Activated CD4-positive, alpha-beta T cell treated with anti-CD3 and anti-CD28 coated beads, Interleukin-2, amount 50 U/mL, for 48 hours (primary cell): Measurements from ENCODE around the gene CCT8L2.
A peak's percentile ranks its signal among the peaks of the same experiment; 100 is the strongest.
"Not testable (repeated sequence)": the region's sequence is repeated elsewhere in the genome, so short reads cannot be mapped to it uniquely, and the experiment has no call there.

Experiments
- DNase-seq, 2 experiments: peaks; one replicate each; pipeline ENCODE4 v3.0.0-alpha.2; 2020

The CCT8L2 gene

GRCh38 chr22:16592710-16593109, at the start of gene CCT8L2:
CCT8L2 (minus strand) TSS chr22:16592810; CDS start chr22:16592550, 260 bp downstream.
- DNase-seq = not testable (repeated sequence)

DNA sequence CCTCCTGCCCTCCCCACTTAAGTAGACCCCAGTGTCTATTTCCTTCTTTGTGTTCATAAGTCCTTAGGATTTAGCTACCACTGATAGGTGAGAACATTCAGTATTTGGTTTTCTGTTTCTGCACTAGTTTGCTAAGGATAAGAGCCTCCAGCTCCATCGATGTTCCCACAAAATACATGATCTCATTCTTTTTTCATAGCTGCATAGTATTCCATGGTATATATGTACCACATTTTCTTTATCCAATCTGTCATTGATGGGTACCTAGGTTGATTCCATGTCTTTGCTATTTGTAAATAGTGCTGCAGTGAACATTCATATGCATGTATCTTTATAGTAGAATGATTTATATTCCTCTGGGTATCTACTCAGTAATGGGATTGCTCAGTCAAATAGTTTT, 42.8 kb upstream of the CCT8L2 start:
- DNase-seq = not testable (repeated sequence)

DNA sequence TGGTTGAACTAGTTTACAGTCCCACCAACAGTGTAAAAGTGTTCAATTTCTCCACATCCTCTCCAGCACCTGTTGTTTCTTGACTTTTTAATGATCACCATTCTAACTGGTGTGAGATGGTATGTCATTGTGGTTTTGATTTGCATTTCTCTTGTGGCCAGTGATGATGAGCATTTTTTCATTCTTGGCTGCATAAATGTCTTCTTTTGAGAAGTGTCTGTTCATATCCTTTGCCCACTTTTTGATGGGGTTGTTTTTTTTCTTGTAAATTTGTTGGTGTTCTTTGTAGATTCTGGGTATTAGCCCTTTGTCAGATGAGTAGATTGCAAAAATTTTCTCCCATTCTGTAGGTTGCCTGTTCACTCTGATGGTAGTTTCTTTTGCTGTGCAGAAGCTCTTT, 41.5 kb upstream of the CCT8L2 start:
- not testable (repeated sequence) for DNase-seq

- DNase-seq = not testable (repeated sequence)
Measured at GRCh38 chr22:16628476-16628875, 35.9 kb upstream of the CCT8L2 start.

DNA sequence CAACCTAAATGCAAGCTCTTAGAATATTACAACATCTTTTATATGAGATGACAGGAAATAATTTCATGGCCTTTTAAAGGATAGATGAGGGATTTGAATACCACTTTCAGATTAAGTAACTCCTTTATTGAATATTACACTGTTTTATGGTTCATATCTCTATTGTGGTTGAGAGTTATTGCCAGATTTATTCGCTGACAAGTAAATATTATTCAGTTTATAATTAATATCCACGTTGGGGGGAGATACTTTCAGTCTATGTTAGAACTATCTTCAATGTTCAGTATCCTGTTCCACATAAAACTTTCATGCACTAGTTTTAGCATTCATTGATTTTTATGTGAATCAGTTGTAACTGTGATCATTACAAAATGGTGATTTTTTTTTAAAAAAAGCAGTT, 32.4 kb upstream of the CCT8L2 start:
- DNase-seq = not testable (repeated sequence)

DNA sequence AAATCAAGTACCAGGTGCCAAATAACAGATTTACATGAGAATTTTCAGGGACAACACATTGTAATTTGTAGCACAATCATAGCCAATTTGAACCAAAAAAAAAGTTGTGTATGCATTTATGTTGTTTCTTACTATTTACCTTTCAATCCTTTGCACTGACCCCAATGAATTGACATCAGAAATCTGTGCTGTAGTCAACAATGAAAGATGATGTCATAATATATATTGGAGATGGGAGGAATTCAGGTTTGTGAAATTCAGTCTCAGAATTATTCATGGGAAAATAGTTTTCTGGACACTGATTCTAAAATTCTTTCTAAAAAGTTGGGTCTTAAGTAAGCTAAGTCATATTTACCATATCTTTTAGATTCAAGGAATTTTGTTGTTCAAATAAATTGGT, 31.0 kb upstream of the CCT8L2 start:
- not testable (repeated sequence) for DNase-seq

DNA sequence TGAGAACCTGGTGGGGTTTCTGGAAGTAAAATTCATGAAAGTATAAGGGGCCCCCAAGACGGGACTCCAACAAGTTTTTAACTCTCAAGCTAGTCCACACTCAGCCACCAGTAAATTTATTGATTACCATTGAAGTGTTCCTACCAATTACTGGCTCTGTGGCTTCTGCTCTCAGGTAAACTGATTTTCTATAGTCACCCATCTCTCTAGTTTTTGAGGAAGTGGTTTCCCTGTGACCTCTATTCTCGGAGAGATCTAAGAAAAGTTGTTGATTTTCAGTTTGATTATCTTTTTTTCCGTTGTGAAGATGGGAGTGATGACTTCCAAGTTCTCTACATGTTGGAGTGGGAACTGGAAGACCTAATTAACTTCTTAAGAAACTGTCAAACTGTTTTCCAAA, 24.9 kb upstream of the CCT8L2 start:
- not testable (repeated sequence) for DNase-seq

GRCh38 chr22:16616390-16616938, 23.9 kb upstream of the CCT8L2 start:
- not testable (repeated sequence) for DNase-seq

- DNase-seq = not testable (repeated sequence)
Measured at GRCh38 chr22:16615606-16616245, 23.1 kb upstream of the CCT8L2 start.

DNA sequence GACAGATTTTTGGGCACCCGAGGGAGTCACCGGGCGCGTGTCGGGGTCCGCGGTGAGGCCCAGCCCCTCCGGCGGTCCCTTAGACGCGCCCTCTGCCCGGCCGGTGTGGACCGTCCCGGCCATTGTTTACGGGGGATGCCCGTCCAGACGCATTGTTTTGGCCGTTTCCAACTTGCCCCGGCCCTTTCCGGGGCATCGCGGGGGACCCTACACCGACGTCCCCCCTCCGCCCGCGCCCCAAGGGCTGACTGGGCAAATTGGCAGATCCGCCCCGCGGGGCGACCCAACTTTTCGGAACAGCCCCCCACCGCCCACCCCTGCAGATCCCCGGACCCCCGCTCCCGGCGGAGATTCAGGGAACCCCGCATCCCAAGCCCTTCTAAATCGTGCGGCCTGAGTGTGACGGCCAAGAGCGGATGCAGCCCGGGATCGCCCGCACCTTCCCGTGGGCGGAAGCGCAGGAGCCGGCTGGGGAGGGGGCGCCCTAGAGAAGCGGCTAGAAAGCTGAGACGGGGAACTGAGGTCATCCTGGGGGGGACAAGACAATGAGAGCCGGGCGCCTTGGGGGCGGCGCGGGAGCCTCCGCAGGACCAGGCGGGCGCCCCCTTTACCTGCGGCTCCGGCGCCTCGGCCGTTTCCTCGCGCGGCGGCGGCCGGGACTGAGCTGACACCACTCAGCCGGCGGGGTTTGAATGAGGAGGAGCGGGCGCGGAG, 17.1 kb upstream of the CCT8L2 start:
- DNase-seq = no peak

- DNase-seq = no peak
Measured at GRCh38 chr22:16608931-16609330, 16.3 kb upstream of the CCT8L2 start.

DNA sequence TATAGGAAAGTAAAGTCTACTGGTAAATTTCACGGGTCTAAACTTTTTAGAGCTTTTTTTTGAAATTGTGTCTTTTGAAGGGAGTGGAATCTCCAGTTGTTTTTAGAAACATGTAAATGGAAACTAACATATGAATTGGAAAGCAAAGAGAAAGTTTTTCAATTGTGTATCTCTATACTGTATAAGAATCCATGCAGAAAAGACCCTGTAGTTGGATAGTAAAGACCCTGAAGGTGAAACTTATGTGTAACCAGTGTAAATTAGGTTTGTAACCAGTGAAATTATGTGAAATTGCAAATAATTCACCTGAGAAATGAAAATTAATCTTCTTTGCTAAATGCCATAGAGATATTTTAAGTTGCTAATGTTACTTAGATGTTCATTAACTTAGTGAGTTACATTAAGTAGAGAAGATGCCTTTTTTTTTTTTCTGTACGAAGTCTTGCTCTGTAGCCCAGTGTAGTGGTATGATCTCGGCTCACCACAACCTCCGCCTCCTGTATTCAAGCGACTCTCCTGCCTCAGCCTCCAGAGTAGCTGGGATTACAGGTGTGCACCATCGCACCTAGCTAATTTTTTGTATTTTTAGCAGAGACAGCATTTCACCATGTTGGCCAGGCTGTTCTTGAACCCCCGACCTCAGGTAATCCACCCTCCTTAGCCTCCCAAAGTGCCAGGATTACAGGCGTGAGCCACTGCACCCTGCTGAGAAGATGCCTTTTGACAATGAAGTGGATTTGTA, 11.8 kb upstream of the CCT8L2 start:
- not testable (repeated sequence) for DNase-seq

- DNase-seq = not testable (repeated sequence)
Measured at GRCh38 chr22:16603770-16604242, 11.2 kb upstream of the CCT8L2 start.

DNA sequence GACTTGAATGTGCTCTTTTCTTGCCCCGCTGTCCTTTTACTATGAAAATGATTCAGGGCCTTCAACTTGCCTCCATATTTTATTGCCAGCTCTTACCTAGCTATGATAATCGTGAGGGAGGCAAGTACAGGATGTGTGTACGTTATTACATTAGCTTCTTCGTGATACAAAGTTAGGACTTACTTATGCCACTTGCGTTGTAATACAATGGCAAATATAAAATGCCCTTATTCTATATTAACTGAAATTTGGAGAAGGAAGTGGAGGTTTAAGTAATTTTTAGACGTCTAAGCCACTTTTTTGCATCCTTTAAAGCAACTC, 10.8 kb upstream of the CCT8L2 start:
- DNase-seq = no peak

GRCh38 chr22:16602728-16603447, 10.3 kb upstream of the CCT8L2 start:
- DNase-seq = not testable (repeated sequence)

DNA sequence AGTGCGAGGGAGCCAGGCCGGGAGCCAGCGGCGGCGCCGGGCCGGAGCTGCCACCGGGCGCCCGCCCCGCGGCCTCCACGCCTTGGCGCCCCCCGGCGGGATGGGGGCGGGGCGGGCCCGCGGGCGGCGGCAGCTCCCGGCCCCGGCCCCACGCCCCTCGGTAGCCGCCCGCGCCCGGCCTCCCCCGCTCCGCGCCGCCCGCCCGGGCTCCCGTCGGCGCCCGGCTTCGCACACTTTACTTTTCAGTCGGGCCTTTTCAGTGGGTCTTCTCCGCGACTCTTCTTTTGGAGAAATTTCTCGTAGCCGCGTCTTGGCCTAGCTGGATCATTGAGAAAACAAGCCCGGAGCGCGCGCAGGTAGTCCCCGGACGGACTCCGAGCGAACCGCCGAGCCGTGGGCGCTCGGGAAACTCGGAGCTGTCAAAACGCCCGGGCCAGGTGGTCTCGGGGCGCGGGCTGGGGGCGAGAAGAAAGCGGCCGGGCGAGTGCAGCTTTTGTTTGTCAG, 9.7 kb upstream of the CCT8L2 start:
- DNase-seq = not testable (repeated sequence)

GRCh38 chr22:16601437-16602223, 9.0 kb upstream of the CCT8L2 start:
- no peak for DNase-seq

GRCh38 chr22:16600644-16601436, 8.2 kb upstream of the CCT8L2 start:
- peak; percentile 7 to 9 for DNase-seq

DNA sequence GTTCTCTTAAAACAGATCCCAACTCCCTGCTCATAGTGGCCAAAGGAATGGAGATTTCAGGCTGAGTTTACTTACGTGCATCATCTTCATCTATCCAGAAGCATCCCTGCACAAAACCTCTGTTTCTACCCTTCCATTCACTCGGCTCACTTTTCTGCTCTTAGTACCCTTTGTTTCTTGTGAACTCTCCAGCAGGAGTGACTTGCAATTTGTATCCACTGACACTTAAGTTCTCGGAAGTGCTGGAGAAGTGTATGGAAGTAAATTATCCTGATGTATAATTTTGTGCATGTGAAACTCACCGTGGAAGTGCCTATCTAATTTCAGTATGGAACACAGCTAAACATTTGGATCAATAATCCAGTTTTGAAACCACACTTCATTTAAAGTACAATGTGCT, 7.0 kb upstream of the CCT8L2 start:
- not testable (repeated sequence) for DNase-seq

DNA sequence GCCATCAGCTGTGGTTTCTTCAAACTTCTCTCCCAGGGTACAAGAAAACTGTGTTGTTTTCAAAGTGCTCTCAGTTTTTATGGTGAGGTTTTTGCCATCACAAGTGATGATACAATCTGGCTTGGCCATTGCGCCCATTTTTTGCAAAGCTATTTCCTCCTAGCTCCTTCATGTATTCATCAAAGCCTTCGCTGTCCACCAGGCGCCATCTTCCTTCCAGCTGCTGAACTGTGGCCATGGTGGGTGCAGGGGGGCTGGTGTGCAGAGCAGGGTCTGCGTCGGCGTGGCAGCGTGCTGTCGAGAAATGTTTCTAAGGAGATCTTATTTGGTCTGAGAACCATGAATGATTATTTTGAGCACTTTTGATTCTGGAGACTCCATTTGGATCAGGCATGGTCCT, 2.6 kb upstream of the CCT8L2 start:
- not testable (repeated sequence) for DNase-seq

- no peak for DNase-seq
Measured at GRCh38 chr22:16594026-16594425, 1.4 kb upstream of the CCT8L2 start.
